Measurements from ENCODE around the gene SEPTIN5. TPM values are rescaled to one million over a fixed set of nuclear protein-coding genes. Genes with fewer than 3 reads are reported as not detected.

SEPTIN5 gene
- total RNA-seq, 2 experiments from 2014 or later, result 0.30 TPM; not detected in 1

DNA sequence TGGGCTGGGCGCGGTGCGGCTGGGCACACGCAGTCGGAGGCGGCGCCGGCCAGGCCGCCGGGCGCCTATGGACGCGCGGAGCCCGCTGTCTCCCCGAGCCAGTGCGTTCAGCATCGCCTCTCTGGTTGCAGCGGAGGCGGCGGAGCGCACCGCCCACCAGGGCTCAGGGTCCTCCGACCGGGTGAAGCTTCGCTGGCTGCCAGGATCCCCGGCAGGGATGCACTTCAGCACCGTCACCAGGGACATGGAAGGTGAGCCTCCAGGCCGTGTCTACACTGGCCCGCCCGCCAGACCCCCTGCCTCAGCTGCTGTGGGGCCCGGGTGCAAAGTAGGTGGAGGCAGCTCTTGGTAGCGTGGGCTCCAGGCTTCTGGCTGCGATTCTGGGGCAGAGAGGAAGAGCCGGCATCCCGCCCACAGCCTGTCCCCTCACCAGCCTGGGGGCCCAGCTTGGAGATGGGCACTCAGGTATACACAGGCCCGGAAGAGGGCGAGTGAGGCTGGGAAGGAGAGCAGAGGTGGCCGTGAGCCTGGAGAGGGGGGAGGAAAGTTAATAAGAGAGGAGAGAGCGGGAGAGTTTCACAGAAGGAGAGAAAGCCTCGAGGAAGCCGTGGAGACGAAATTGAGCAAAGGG is 45.2 kb downstream of the SEPTIN5 start:
- DNase-seq, result no peak
- Mint-ChIP-seq H3K27ac (no peak overlapping the region), H3K4me3 (peak overlapping the region; percentile 42), H3K9me3 (ENCODE audit: low read depth) (no peaks in the 10 kb centered on the region), H3K27me3 (peaks cover 79% of the 10 kb centered on the region), H3K4me1 (peaks cover 17% of the 10 kb centered on the region), H3K36me3 (peaks cover 6% of the 10 kb centered on the region)
- ATAC-seq, result no peak
- CTCF ChIA-PET, result interaction anchor here (0.8 kb wide), 1 partner anchor 29 kb away, joined by 3 read pairs; no protein-coding TSS in a partner anchor

DNA sequence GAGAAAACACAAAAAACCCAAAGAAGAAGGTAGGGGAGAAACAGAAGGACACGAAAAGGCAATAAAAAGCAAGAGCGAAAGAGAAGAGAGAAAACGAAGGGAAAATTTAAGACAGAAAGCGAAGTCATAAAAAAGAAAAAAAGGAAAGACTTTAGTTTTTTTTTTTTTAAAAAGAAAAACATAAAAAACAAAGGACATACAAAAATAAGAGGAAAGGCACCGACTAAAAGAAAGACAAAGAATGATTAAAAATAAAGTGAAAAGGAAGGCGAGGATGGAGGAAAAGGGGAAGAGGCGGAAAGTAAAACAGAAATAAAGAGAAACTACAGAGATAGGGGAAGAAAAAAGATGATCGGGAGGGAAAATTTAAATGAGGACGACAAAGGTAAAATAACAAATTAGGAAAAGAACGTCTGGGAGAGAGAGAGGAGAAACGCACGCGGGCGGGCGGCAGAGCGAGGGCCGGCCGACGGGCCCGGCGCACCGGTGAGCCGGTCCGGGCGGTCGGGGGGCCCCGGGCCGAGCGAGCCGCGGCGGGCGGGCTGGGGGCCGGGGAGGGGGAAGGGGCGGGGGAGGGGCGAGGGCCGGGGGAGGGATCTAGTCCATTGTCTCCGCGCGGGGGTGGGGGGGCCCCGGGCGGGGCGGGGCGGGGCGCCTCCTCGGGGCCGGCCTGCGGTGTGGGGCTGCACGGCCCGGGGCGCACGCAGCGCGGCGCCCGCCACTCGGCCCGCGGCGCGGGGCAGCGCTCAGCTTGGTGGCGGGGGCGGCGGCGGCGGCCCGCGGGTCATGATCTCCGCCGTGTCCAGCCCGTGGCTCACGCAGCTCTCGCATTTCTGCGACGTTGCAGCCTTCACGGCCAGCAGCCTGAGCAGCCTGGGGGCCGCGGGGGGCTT is 46.0 kb downstream of the SEPTIN5 start, which contains the start of gene TBX1:
TBX1 (plus strand) TSS at position 721 of the 893 bp plus-strand sequence; CDS start at position 787, 66 bp downstream.
- peak within 1 kb of the TSS; percentile 80 for H3K27ac Mint-ChIP-seq
- CTCF ChIA-PET, result interaction anchor here (1.8 kb wide), 1 partner anchor 30 kb away, joined by 8 read pairs; no protein-coding TSS in a partner anchor

GRCh38 chr22:19760951-19761724 is 46.8 kb downstream of the SEPTIN5 start:
- ATAC-seq, result no peak
- Mint-ChIP-seq H3K4me1 (peaks cover 23% of the 10 kb centered on the region), H3K9me3 (ENCODE audit: low read depth) (no peaks in the 10 kb centered on the region), H3K27me3 (peaks cover 75% of the 10 kb centered on the region), H3K27ac (no peak overlapping the region), H3K36me3 (peaks cover 6% of the 10 kb centered on the region), H3K4me3 (no peak overlapping the region)
- CTCF ChIA-PET, result interaction anchor here (1.8 kb wide), 1 partner anchor 31 kb away, joined by 8 read pairs; no protein-coding TSS in a partner anchor
- no peak for DNase-seq

More for the DNA sequence above, 46.0 kb downstream of the SEPTIN5 start, which contains the start of gene TBX1:
- Mint-ChIP-seq H3K4me1 (peaks cover 20% of the 10 kb centered on the region), H3K9me3 (ENCODE audit: low read depth) (no peaks in the 10 kb centered on the region), H3K27me3 (peaks cover 80% of the 10 kb centered on the region), H3K4me3 (peak within 1 kb of the TSS; percentile 42), H3K36me3 (peaks cover 6% of the 10 kb centered on the region)
- DNase-seq, result no peak
- ATAC-seq, result no peak

DNA sequence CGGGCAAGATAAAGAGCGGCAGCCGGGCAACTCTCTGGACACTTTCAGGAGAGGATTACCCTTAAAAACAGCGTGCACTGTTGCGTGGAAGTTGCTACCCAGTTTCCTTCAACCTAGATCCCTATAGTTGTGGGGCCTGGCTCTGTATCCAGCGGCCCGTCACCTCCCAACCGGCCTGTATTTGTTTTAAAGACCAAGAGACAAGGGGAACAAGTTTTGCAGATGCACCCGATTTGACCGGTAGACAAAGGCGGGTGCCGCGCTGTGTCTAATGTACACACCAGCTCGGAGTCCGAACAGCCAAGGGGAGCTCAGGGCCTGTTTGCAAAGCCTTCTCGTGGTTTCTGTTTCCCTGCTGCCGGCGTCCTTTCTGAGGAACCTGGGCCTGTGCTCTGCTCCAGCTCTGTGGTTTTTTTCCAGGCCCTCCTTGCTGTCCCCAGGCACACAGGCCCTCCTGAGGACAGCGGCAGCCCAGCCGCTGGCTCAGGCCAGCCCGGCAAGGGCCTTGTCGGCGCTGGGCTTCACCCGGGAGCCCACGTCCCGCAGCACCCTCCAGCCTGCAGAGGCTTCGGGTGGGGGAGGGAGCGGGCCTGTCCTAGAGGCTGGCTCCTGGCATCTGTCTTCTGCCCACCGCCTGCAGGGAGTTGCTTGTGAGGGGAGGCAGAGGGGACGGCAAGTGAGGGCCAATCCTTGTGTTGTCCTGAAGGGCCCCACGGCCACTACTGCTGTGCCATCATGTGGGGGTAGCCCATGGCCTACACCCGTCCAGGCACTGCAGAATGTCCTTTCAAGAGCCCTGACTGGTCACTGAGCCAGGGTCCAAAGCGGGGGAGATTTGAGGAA is 47.6 kb downstream of the SEPTIN5 start:
- Mint-ChIP-seq H3K4me3 (no peak overlapping the region), H3K9me3 (ENCODE audit: low read depth) (no peaks in the 10 kb centered on the region), H3K27me3 (peaks cover 71% of the 10 kb centered on the region), H3K4me1 (peaks cover 21% of the 10 kb centered on the region), H3K36me3 (peaks cover 6% of the 10 kb centered on the region), H3K27ac (no peak overlapping the region)
- DNase-seq (no peak), ATAC-seq (no peak)
- CTCF ChIA-PET, result interaction anchor here (0.8 to 1.8 kb wide), 3 partner anchors 31 to 148 kb away, joined by 3 to 8 read pairs (median 3); no protein-coding TSS in a partner anchor

- no peak overlapping the region for H3K27ac Mint-ChIP-seq
- H3K9me3 Mint-ChIP-seq (ENCODE audit: low read depth), result no peaks in the 10 kb centered on the region
These were observed 48.5 kb downstream of the SEPTIN5 start for GRCh38 chr22:19762568-19763457.

GRCh38 chr22:19763458-19764298 is 49.4 kb downstream of the SEPTIN5 start:
- peaks cover 74% of the 10 kb centered on the region for H3K27me3 Mint-ChIP-seq
- no peak for ATAC-seq
- no peak overlapping the region for H3K4me3 Mint-ChIP-seq
- H3K9me3 Mint-ChIP-seq (ENCODE audit: low read depth), result no peaks in the 10 kb centered on the region
- H3K4me1 Mint-ChIP-seq, result peaks cover 22% of the 10 kb centered on the region
- DNase-seq, result no peak
- no peak overlapping the region for H3K27ac Mint-ChIP-seq
- CTCF ChIA-PET, result interaction anchor here (1.2 to 3.4 kb wide), 2 partner anchors 32 to 40 kb away, joined by 3 to 20 read pairs; partner anchors contain the start of gene GP1BB
- peaks cover 6% of the 10 kb centered on the region for H3K36me3 Mint-ChIP-seq

More at GRCh38 chr22:19762568-19763457, 48.5 kb downstream of the SEPTIN5 start:
- Mint-ChIP-seq H3K27me3 (peaks cover 72% of the 10 kb centered on the region), H3K4me3 (no peak overlapping the region), H3K4me1 (peaks cover 20% of the 10 kb centered on the region), H3K36me3 (peaks cover 6% of the 10 kb centered on the region)
- CTCF ChIA-PET, result interaction anchor here (0.8 to 0.9 kb wide), 2 partner anchors 32 to 147 kb away, joined by 3 read pairs; no protein-coding TSS in a partner anchor
- ATAC-seq, result no peak
- no peak for DNase-seq

DNA sequence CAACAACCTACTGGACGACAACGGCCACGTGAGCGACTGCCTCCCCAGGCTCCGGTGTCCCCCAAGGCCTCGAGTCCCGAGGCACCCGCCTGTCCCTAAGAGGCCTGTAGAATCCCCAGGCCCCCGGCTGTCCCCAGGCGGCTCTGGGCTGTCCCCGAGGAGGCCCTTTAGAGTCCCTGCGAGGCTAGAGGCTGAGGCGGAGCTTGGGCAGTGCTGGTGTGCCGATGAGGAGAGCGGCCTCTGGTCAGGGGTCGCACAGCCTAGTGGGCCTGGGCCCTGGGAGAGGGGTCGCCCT is 49.9 kb downstream of the SEPTIN5 start:
- CTCF ChIA-PET, result interaction anchor here (1.2 to 3.4 kb wide), 2 partner anchors 33 to 40 kb away, joined by 3 to 20 read pairs; partner anchors contain the start of gene GP1BB
- Mint-ChIP-seq H3K36me3 (peaks cover 6% of the 10 kb centered on the region), H3K27me3 (peaks cover 74% of the 10 kb centered on the region), H3K27ac (no peak overlapping the region), H3K9me3 (ENCODE audit: low read depth) (no peaks in the 10 kb centered on the region), H3K4me1 (peaks cover 22% of the 10 kb centered on the region), H3K4me3 (no peak overlapping the region)
- DNase-seq (no peak), ATAC-seq (no peak)

DNA sequence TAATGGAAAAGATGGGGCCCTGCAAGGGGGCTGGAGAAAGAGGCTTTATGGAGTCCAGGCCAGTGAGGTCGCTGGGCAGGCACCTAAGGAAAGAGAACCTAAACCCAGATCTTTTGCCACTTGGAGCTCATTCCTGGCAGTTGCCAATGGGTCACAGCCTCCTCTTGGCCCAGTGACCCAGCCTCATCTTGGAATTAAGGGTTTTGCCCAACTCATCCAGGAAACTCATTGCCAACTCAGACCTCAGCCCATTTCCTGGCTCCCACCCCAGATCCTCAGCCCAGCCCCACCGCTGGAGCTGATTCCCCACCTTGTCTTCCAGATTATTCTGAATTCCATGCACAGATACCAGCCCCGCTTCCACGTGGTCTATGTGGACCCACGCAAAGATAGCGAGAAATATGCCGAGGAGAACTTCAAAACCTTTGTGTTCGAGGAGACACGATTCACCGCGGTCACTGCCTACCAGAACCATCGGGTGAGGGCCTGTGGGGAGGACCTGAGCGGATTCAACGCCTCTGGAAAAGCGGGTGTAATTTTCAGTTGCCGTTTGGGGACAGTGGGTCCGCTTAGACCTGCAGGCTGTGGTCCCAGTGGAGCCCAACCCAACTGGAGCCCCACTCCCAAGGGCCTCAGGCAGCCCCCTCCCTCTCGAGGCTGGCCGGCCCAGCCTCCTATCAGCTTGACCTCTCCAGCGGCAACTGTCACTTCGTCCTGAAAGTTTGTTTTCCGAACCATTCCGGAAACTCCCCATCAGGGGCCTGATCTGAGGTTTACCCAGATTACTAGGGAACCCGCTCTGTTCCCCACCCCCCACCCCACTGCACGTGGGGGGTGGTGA is 50.6 kb downstream of the SEPTIN5 start:
- no peak overlapping the region for H3K4me3 Mint-ChIP-seq
- ATAC-seq, result no peak
- no peak for DNase-seq
- peaks cover 5% of the 10 kb centered on the region for H3K36me3 Mint-ChIP-seq
- no peak overlapping the region for H3K27ac Mint-ChIP-seq
- peaks cover 74% of the 10 kb centered on the region for H3K27me3 Mint-ChIP-seq
- H3K9me3 Mint-ChIP-seq (ENCODE audit: low read depth), result no peaks in the 10 kb centered on the region
- CTCF ChIA-PET, result interaction anchor here (1.2 to 3.4 kb wide), 3 partner anchors 8 to 41 kb away, joined by 3 to 20 read pairs (median 8); partner anchors contain the start of gene GP1BB
- H3K4me1 Mint-ChIP-seq, result peaks cover 19% of the 10 kb centered on the region

DNA sequence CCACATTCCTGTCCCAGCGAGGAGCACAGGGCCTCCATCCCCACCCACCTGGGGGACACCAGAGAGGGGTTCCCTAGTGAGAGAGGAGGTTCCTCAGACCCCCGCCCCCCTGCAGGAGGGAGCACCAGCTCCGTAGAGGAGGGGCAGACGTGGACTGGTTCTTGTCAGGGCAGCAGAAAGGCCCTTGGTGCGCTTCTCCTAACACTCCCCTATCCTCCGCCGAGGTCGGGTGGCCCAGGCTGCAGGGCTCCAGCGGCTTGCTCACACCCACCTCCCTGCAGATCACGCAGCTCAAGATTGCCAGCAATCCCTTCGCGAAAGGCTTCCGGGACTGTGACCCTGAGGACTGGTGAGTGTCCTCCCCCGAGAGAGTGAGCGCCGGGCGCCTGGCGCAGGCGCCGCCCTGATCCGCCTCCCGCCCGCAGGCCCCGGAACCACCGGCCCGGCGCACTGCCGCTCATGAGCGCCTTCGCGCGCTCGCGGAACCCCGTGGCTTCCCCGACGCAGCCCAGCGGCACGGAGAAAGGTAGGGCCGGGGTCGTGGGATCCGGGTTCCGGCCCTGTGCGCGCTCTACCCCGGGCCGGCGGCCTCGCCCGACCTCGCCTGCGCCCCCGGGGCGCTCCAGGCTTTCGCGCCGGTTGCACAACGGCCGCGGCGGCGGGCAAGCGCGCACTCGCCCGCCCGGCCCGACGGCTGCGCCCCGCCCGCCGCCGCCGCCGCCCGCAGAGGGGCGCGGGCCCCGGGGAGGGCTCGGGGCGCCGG is 51.4 kb downstream of the SEPTIN5 start:
- peak overlapping the region; percentile 61 for H3K4me3 Mint-ChIP-seq
- H3K9me3 Mint-ChIP-seq (ENCODE audit: low read depth), result no peaks in the 10 kb centered on the region
- no peaks in the 10 kb centered on the region for H3K36me3 Mint-ChIP-seq
- DNase-seq (peak; percentile 48), ATAC-seq (peak; percentile 42)
- CTCF ChIA-PET, result interaction anchor here (2.2 to 3.4 kb wide), 2 partner anchors 9 to 34 kb away, joined by 8 to 20 read pairs; no protein-coding TSS in a partner anchor
- H3K27ac Mint-ChIP-seq, result peak overlapping the region; percentile 41
- H3K4me1 Mint-ChIP-seq, result peaks cover 14% of the 10 kb centered on the region
- H3K27me3 Mint-ChIP-seq, result peaks cover 77% of the 10 kb centered on the region

DNA sequence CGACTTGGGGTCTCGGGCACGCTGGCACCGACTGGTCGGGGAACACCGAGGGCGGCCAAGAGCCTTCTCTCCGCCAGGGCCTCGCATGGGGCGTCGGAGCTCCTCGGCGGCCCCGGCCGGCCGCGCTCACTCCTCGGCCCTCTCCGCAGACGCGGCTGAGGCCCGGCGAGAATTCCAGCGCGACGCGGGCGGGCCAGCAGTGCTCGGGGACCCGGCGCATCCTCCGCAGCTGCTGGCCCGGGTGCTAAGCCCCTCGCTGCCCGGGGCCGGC is 51.9 kb downstream of the SEPTIN5 start:
- DNase-seq, result no peak
- CTCF ChIA-PET, result interaction anchor here (2.2 to 3.4 kb wide), 2 partner anchors 10 to 35 kb away, joined by 8 to 20 read pairs; no protein-coding TSS in a partner anchor
- no peak overlapping the region for H3K27ac Mint-ChIP-seq
- peaks cover 82% of the 10 kb centered on the region for H3K27me3 Mint-ChIP-seq
- no peak overlapping the region for H3K4me3 Mint-ChIP-seq
- no peaks in the 10 kb centered on the region for H3K9me3 Mint-ChIP-seq (ENCODE audit: low read depth)
- H3K36me3 Mint-ChIP-seq, result no peaks in the 10 kb centered on the region
- H3K4me1 Mint-ChIP-seq, result peaks cover 14% of the 10 kb centered on the region
- no peak for ATAC-seq

Measured in activated CD8-positive, alpha-beta memory T cell treated with anti-CD3 and anti-CD28 coated beads, Interleukin-2, amount 10 ng/mL, durations not matched to agents 7 days and 5 days (primary cell).